GM12878 (cell line): ENCODE measurements around the gene LCN9. TPM values are rescaled to one million over a fixed set of nuclear protein-coding genes. Genes with fewer than 3 reads are reported as not detected.

Source experiments
- ATAC-seq: fragments of 200-7000 bp; cut with Tn5 transposase; 3 replicates; pipeline ENCODE4 v1.9.1; 2020; ENCODE audit warnings: mild to moderate bottlenecking, moderate library complexity
- BruUV-seq: library from RNA; stranded (reverse); fragments of 400-500 nt; replicated peaks from 2 replicates; lab custom pipeline; 2021; lab: Mats Ljungman, UMichigan
- CTCF ChIA-PET: fragments of 300-600 bp; sonication (Branson Sonifier 250); formaldehyde crosslinking; extraction: SDS; loops from one replicate; lab custom pipeline; 2021; ENCODE audit warnings: inconsistent platforms; lab: Yijun Ruan, JAX
- POLR2A ChIA-PET: fragments of 350-600 bp; formaldehyde crosslinking; extraction: SDS; loops from one replicate; lab custom pipeline; 2021; ENCODE audit warnings: inconsistent platforms; lab: Charles Lee
- RAD21 ChIA-PET: fragments of 300-600 bp; sonication (Branson Sonifier 250); formaldehyde crosslinking; loops from one replicate; lab custom pipeline; 2023; ENCODE audit warnings: antibody characterized with exemption; ENCODE audit not compliant: unreplicated experiment; lab: Charles Lee
- SMC1A ChIA-PET: fragments of 300-600 bp; sonication (Branson Sonifier 250); formaldehyde crosslinking; loops from one replicate; lab custom pipeline; 2023; ENCODE audit not compliant: unreplicated experiment, uncharacterized antibody; lab: Charles Lee
- DNase-seq: peaks from one replicate; pipeline ENCODE4 v3.0.0-alpha.2; 2011; ENCODE audit warnings: low read depth, low spot score
- FAIRE-seq: peaks from 3 replicates; lab custom pipeline; 2011; peaks lifted over from hg19 to GRCh38; lab: Jason Lieb, UNC
- H2AFZ ChIP-seq: 2 replicates; pipeline ENCODE4 v1.6.0; 2011; ENCODE audit warnings: low read depth, low read length, control low read depth; ENCODE audit not compliant: control insufficient read depth
- H3K27ac ChIP-seq: 2 replicates; pipeline ENCODE4 v1.5.1; 2011; ENCODE audit warnings: control low read depth; ENCODE audit not compliant: control insufficient read depth, insufficient read depth
- H3K27me3 ChIP-seq, 2 experiments: replicated peaks in 1 of 2; 2 replicates each; pipeline versions ENCODE4 v1.6.0 to v1.6.1; 2011; ENCODE audit warnings: low read length in 1 of 2; ENCODE audit not compliant: control insufficient read depth in 2 of 2, insufficient read depth in 2 of 2
- H3K36me3 ChIP-seq, 2 experiments: 2 replicates each; pipeline ENCODE4 v1.5.1; 2011; ENCODE audit warnings: low read length in 1 of 2; ENCODE audit not compliant: control insufficient read depth in 2 of 2, insufficient read depth in 2 of 2
- H3K4me1 ChIP-seq: 2 replicates; pipeline ENCODE4 v1.6.1; 2011; ENCODE audit warnings: mild to moderate bottlenecking, low read length, moderate library complexity, mixed read lengths; ENCODE audit not compliant: control insufficient read depth, insufficient read depth
- H3K4me2 ChIP-seq: 2 replicates; pipeline ENCODE4 v1.6.0; 2011; ENCODE audit warnings: control low read depth; ENCODE audit not compliant: control insufficient read depth, insufficient read depth
- H3K4me3 ChIP-seq: fragments of 200-600 bp; sonication (generic); 2 replicates; pipeline ENCODE4 v1.5.1; 2016
- H3K79me2 ChIP-seq: 2 replicates; pipeline ENCODE4 v1.6.0; 2011; ENCODE audit warnings: low read length; ENCODE audit not compliant: control insufficient read depth, insufficient read depth
- H3K9ac ChIP-seq: 2 replicates; pipeline ENCODE4 v1.8.0; 2011; ENCODE audit warnings: low read length, control low read depth, mixed read lengths; ENCODE audit not compliant: control insufficient read depth, insufficient read depth
- H3K9me3 ChIP-seq: replicated peaks from 3 replicates; pipeline ENCODE4 v1.5.1; 2011; ENCODE audit warnings: mild to moderate bottlenecking, low read length; ENCODE audit not compliant: control insufficient read depth, insufficient read depth
- H4K20me1 ChIP-seq: 2 replicates; pipeline ENCODE4 v1.6.0; 2011; ENCODE audit not compliant: control insufficient read depth, insufficient read depth
- BMI1 ChIP-seq: fragments of 450-650 bp; IDR thresholded peaks from 2 replicates; pipeline ENCODE4 v1.6.1; 2016; ENCODE audit warnings: mild to moderate bottlenecking, moderate library complexity, borderline replicate concordance
- CHD2 ChIP-seq: IDR thresholded peaks from 2 replicates; pipeline ENCODE4 v1.6.1; 2011; ENCODE audit warnings: low read depth, low read length, improper control_type of control experiment, borderline replicate concordance
- CREB1 ChIP-seq: IDR thresholded peaks from 2 replicates; pipeline ENCODE4 v1.6.1; 2012; ENCODE audit warnings: low read depth, mild to moderate bottlenecking, inconsistent platforms
- E2F8 ChIP-seq: fragments of 450-650 bp; IDR thresholded peaks from 2 replicates; pipeline ENCODE4 v1.6.1; 2018; ENCODE audit warnings: mild to moderate bottlenecking, low read depth, moderate library complexity; ENCODE audit not compliant: partially characterized antibody
- EGR1 ChIP-seq, 2 experiments: IDR thresholded peaks; 1 replicate in 1 of 2; 2 replicates in 1 of 2; pipeline ENCODE4 v1.6.1; 2011 to 2012; ENCODE audit warnings: low read depth in 2 of 2, low read length in 2 of 2, borderline replicate concordance in 1 of 2, mild to moderate bottlenecking in 1 of 2, moderate library complexity in 1 of 2
- HDAC6 ChIP-seq: fragments of 200-600 bp; sonication (generic); IDR thresholded peaks from one replicate; pipeline ENCODE4 v1.8.0; 2017; ENCODE audit warnings: antibody characterized with exemption; ENCODE audit not compliant: unreplicated experiment
- KDM1A ChIP-seq: fragments of 200-600 bp; sonication (generic); IDR thresholded peaks from 2 replicates; pipeline ENCODE4 v1.6.1; 2016; ENCODE audit warnings: borderline replicate concordance
- MTA2 ChIP-seq: fragments of 450-650 bp; IDR thresholded peaks from 2 replicates; pipeline ENCODE4 v1.6.1; 2016; ENCODE audit warnings: low read depth, mild to moderate bottlenecking, moderate library complexity
- NRF1 ChIP-seq: conservative IDR thresholded peaks from 2 replicates; pipeline ENCODE4 v1.6.1; 2011; ENCODE audit warnings: mild to moderate bottlenecking, low read depth, low read length, improper control_type of control experiment
- PAX8 ChIP-seq: fragments of 450-650 bp; IDR thresholded peaks from 2 replicates; pipeline ENCODE4 v1.6.1; 2017; ENCODE audit warnings: mild to moderate bottlenecking, moderate library complexity
- RAD21 ChIP-seq: IDR thresholded peaks from 2 replicates; pipeline ENCODE4 v1.6.1; 2011; ENCODE audit warnings: mild to moderate bottlenecking, low read depth, low read length, moderate library complexity; ENCODE audit not compliant: insufficient read depth
- SIN3A ChIP-seq: IDR thresholded peaks from 2 replicates; pipeline ENCODE4 v1.6.1; 2012; ENCODE audit warnings: low read depth, low read length, improper control_type of control experiment
- SKIL ChIP-seq: fragments of 450-650 bp; IDR thresholded peaks from 2 replicates; pipeline ENCODE4 v1.6.1; 2017; ENCODE audit warnings: mild to moderate bottlenecking, low read depth, inconsistent platforms; ENCODE audit not compliant: poor library complexity, severe bottlenecking
- TCF12 ChIP-seq: IDR thresholded peaks from 2 replicates; pipeline ENCODE4 v1.6.1; 2011; ENCODE audit warnings: low read depth, mild to moderate bottlenecking, low read length
- WGBS: methylation state at CpG from one replicate; pipeline ENCODE4 v1.1.6; 2016; ENCODE audit warnings: low lambda C conversion rate; ENCODE audit not compliant: insufficient replicate concordance, insufficient coverage; ENCODE audit errors: missing lambda C conversion rate; 5-methylcytosine and 5-hydroxymethylcytosine counted together
- in situ Hi-C: fragments of 300-500 bp; cut with MboI; formaldehyde crosslinking; loops from 9 replicates; pipeline ENCODE4 v1.14.3; 2018; ENCODE audit warnings: mixed read lengths
- intact Hi-C: fragments of 100-400 bp; cut with micrococcal nuclease; formaldehyde crosslinking; loops from one replicate; pipeline ENCODE4 v1.14.2; 2022; ENCODE audit not compliant: unreplicated experiment
- polyA plus RNA-seq, 11 experiments: library from polyadenylated mRNA; depleted of rRNA in 4 of 11; unstranded in 6 of 11; stranded (reverse) in 5 of 11; fragments of >200 nt; fragmentation: Nextera tagmentation in 4 of 11; fragmentation: Illumina TruSeq in 1 of 11; extraction: Ambion mirVana in 4 of 11; extraction: Trizol in 1 of 11; gene quantifications; 1 replicate in 1 of 11; 2 replicates in 10 of 11; pipeline versions ENCODE4 v1.2.1 to v1.2.3, GENCODE V29; 2011 to 2016; ENCODE audit warnings: inconsistent platforms in 2 of 11, missing spikeins in 2 of 11, low read depth in 1 of 11
- total RNA-seq, 4 experiments: library from RNA; depleted of rRNA in 3 of 4; stranded (reverse); fragments of >200 nt in 3 of 4; fragmentation: Illumina TruSeq in 1 of 4; extraction: Trizol in 1 of 4; gene quantifications; 2 replicates each; pipeline versions ENCODE4 v1.2.1 to v1.2.3, GENCODE V29; 2013 to 2021

LCN9 gene
- total and polyA plus RNA-seq, 10 of the 15 experiments (the other 5 are each of a cell fraction or from before 2014, with no cell fraction given) = not detected

GRCh38 chr9:135655317-135655716 lies 7.8 kb upstream of the LCN9 start:
- Histone ChIP-seq H3K4me2 (no peak overlapping the region), H4K20me1 (no peaks in the 10 kb centered on the region), H3K79me2 (no peaks in the 10 kb centered on the region), H3K4me3 (no peak overlapping the region), H3K4me1 (no peaks in the 10 kb centered on the region), H3K9me3 (no peaks in the 10 kb centered on the region; the same call in 1 of the 3 replicates), H3K27me3 (peaks cover 0 to 1% of the 10 kb centered on the region in 2 experiments; a peak in 2 of 4 replicates), H3K36me3 (no peaks in the 10 kb centered on the region), H2AFZ (no peak overlapping the region), H3K27ac (no peak overlapping the region), H3K9ac (no peak overlapping the region)
- ATAC-seq (no peak), FAIRE-seq (no peak), DNase-seq (no peak)
- intact Hi-C loops (no loop called here), in situ Hi-C loops (no loop called here)
- ChIA-PET POLR2A (no interaction called here), CTCF (no interaction called here), RAD21 (no interaction called here), SMC1A (no interaction called here)
- no TSS peak for BruUV-seq
- TF ChIP-seq SIN3A (no peak), HDAC6 (no peak), CREB1 (no peak), EGR1 (IDR thresholded peaks at IDR 0.05; ENCODE audit: borderline replicate concordance in 1 of 2, low read depth in 2 of 2, low read length in 2 of 2) (no peak), NRF1 (no peak)
- WGBS = 39% methylated on average over 8 of the region's 8 CpGs

GRCh38 chr9:135657416-135657815 lies 5.7 kb upstream of the LCN9 start:
- H2AFZ ChIP-seq = no peak overlapping the region
- peaks cover 0 to 1% of the 10 kb centered on the region in 2 experiments; a peak in 2 of 4 replicates for H3K27me3 ChIP-seq
- BruUV-seq = no TSS peak
- H3K36me3 ChIP-seq = no peaks in the 10 kb centered on the region
- in situ Hi-C loops = no loop called here
- H3K9me3 ChIP-seq = no peaks in the 10 kb centered on the region
- DNase-seq (no peak), ATAC-seq (no peak), FAIRE-seq (no peak)
- H3K4me1 ChIP-seq = no peaks in the 10 kb centered on the region
- no peak overlapping the region for H3K27ac ChIP-seq
- ChIA-PET RAD21 (no interaction called here), POLR2A (no interaction called here), CTCF (interaction anchor here (0.6 kb wide), 1 partner anchor 310 kb away, joined by 3 read pairs; no protein-coding TSS in a partner anchor)
- H3K4me2 ChIP-seq = no peak overlapping the region
- H3K79me2 ChIP-seq = no peaks in the 10 kb centered on the region
- no peaks in the 10 kb centered on the region for H4K20me1 ChIP-seq
- intact Hi-C loops = no loop called here
- H3K9ac ChIP-seq = no peak overlapping the region
- no peak for TF ChIP-seq KDM1A
- no peak for TF ChIP-seq SKIL
- TF ChIP-seq CHD2 = no peak
- TF ChIP-seq RAD21 = no peak
- TF ChIP-seq PAX8 = no peak
- TF ChIP-seq BMI1 = no peak
- TF ChIP-seq MTA2 = no peak
- TF ChIP-seq TCF12 = no peak
- TF ChIP-seq E2F8 = no peak
- TF ChIP-seq, all 136 proteins: peak for 0
- no peak overlapping the region for H3K4me3 ChIP-seq
- WGBS = 30% methylated on average over 15 of the region's 15 CpGs
- SMC1A ChIA-PET = no interaction called here
